Spleen (tissue), 11 donors: ENCODE results near the gene SLC7A6OS. TPM values are rescaled to one million over a fixed set of nuclear protein-coding genes. Genes with fewer than 3 reads are reported as not detected.

ENCODE experiments used
- DNase-seq: peaks from one replicate; pipeline ENCODE4 v3.0.0-alpha.2; 2020
- H3K27ac ChIP-seq, 8 donors: fragments of 200-600 bp; sonication (generic) in 7 of 8; 1 replicate in 4 of 8; 2 replicates in 4 of 8; pipeline versions ENCODE4 v1.5.0 to v1.8.0; 2016 to 2021; ENCODE audit warnings: inconsistent platforms in 4 of 8, mild to moderate bottlenecking in 4 of 8, moderate library complexity in 1 of 8
- H3K27me3 ChIP-seq, 7 donors: fragments of 200-600 bp; sonication (generic) in 6 of 7; replicated peaks in 1 of 7; 1 replicate in 4 of 7; 2 replicates in 3 of 7; pipeline versions ENCODE4 v1.5.0 to v1.8.0; 2016 to 2021; ENCODE audit warnings: inconsistent platforms in 3 of 7, mild to moderate bottlenecking in 1 of 7
- H3K36me3 ChIP-seq, 6 donors: fragments of 200-600 bp; sonication (generic) in 5 of 6; 1 replicate in 4 of 6; 2 replicates in 2 of 6; pipeline versions ENCODE4 v1.5.0 to v1.8.0; 2016 to 2021; ENCODE audit warnings: inconsistent platforms in 2 of 6
- H3K4me1 ChIP-seq, 6 donors: fragments of 200-600 bp; sonication (generic) in 5 of 6; 1 replicate in 3 of 6; 2 replicates in 3 of 6; pipeline versions ENCODE4 v1.5.0 to v1.8.0; 2016 to 2021; ENCODE audit warnings: inconsistent platforms in 3 of 6
- H3K4me3 ChIP-seq, 8 donors: fragments of 200-600 bp; sonication (generic) in 7 of 8; 1 replicate in 4 of 8; 2 replicates in 4 of 8; pipeline versions ENCODE4 v1.5.0 to v1.8.0; 2016 to 2021; ENCODE audit warnings: inconsistent platforms in 4 of 8, mild to moderate bottlenecking in 4 of 8, moderate library complexity in 2 of 8
- H3K9me3 ChIP-seq, 8 donors: fragments of 200-600 bp; sonication (generic) in 7 of 8; 1 replicate in 4 of 8; 2 replicates in 4 of 8; pipeline versions ENCODE4 v1.5.0 to v1.8.0; 2016 to 2021; ENCODE audit warnings: inconsistent platforms in 4 of 8
- POLR2A ChIP-seq, 3 donors: fragments of 450-650 bp; IDR thresholded peaks; one replicate each; pipeline ENCODE4 v1.5.1; 2017; ENCODE audit warnings: antibody characterized with exemption in 3 of 3, mild to moderate bottlenecking in 1 of 3
- POLR2AphosphoS5 ChIP-seq, 3 donors: sonication (generic); formaldehyde crosslinking; IDR thresholded peaks; one replicate each; pipeline ENCODE4 v1.5.1; 2017; ENCODE audit warnings: antibody characterized with exemption in 3 of 3
- WGBS, 5 donors: extraction: QIAGEN DNeasy Blood & Tissue Kit in 3 of 5; methylation state at CpG; one replicate each; pipeline versions ENCODE4 v1.1.5 to v1.1.7; 2013 to 2018; 5-methylcytosine and 5-hydroxymethylcytosine counted together
- intact Hi-C: fragments of 100-400 bp; cut with DNase I; formaldehyde crosslinking; loops from one replicate; pipeline ENCODE4 v1.15.0; 2023; ENCODE audit warnings: low total_unique reads
- polyA plus RNA-seq, 3 donors: library from polyadenylated mRNA; stranded (reverse); fragments of 200-250 nt; gene quantifications; one replicate each; pipeline ENCODE4 v1.2.1, GENCODE V29; 2013
- total RNA-seq, 7 donors: library from RNA; depleted of rRNA in 3 of 7; stranded (reverse); fragments of >200 nt in 3 of 7; fragmentation: NEBNext Ultra II Directional in 4 of 7; extraction: Animal tissue kit (Norgen Biotek cat#: 25700) in 4 of 7; gene quantifications; one replicate each; pipeline versions ENCODE4 v1.1.0 to v1.2.1, GENCODE V29; 2016 to 2021
- TF ChIP-seq, protein P1 (sequence below), 11 experiments: fragments of 200-600 bp in 7 of 11; fragments of 450-650 bp in 4 of 11; sonication (generic) in 4 of 11; IDR thresholded peaks in 8 of 11; conservative IDR thresholded peaks in 3 of 11; 1 replicate in 7 of 11; 2 replicates in 4 of 11; pipeline versions ENCODE4 v1.4.0 to v1.8.0; 2016 to 2021; ENCODE audit warnings: antibody characterized with exemption in 11 of 11, inconsistent platforms in 4 of 11, mild to moderate bottlenecking in 1 of 11
- donor health status: healthy with polysubstance abuse.
- donor health status: DM: no; HTN: no; CAD: no; lungs with moderate emphysema.
- donor health status: DM: no; HTN: no; CAD: no.
- donor health status: Bipolar disorder and iron deficiency.
- donor health status: healthy.
- donor health status: DM: no; HTN: no; CAD: no.
- donor health status: DM: yes; HTN: yes; CAD: no.

The SLC7A6OS gene
- total and polyA plus RNA-seq, 10 donors: 7.5 to 30.6 (median 23.5) TPM

DNA sequence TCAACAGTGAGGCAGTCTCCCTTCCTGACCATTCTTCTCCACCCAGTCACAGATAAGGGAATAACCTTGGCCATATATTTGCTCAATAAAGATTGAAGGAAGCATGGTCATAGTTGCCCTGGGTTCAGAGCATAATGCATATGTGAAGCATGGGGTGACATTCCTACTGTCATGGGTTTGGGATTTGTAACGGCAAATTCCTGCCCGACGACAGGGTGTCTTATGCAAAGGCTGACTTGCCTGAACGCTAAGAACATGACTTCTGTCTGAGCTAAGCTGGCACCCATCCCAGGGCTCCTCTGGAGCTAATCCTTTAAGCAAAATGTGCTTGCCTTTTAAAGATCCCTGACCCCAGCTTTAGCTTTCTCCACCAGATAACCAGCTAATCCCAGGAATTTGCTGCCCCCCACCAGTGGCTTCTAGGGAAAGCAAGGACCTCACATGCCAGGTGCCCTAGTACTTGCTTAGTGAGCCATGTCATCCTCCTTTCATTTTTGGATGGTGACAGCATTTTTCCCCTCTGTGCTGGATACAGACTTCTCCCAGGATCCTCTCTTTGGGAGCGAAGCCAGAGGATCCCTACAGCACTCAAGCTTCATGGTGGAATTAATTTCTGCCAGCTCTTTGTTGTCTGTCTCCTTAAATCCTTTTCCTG lies 11.7 kb downstream of the SLC7A6OS start:
- no peak overlapping the region for H3K4me3 ChIP-seq
- no peaks in the 10 kb centered on the region for H3K27me3 ChIP-seq
- H3K27ac ChIP-seq: peak overlapping the region in 3 of 8 donors; percentile 5 to 58 (median 13)
- peaks cover 0 to 50% (median 16%) of the 10 kb centered on the region in 6 donors for H3K4me1 ChIP-seq
- H3K36me3 ChIP-seq: peaks cover 0 to 100% (median 95%) of the 10 kb centered on the region in 6 donors
- no peaks in the 10 kb centered on the region for H3K9me3 ChIP-seq
- intact Hi-C loops: no loop called here
- DNase-seq: no peak
- WGBS, 5 donors: 75 to 85% (median 82%) methylated on average over 5 of the region's 5 CpGs
- TF ChIP-seq POLR2A (IDR thresholded peaks at IDR 0.05): no peak
- TF ChIP-seq, protein P1, sequence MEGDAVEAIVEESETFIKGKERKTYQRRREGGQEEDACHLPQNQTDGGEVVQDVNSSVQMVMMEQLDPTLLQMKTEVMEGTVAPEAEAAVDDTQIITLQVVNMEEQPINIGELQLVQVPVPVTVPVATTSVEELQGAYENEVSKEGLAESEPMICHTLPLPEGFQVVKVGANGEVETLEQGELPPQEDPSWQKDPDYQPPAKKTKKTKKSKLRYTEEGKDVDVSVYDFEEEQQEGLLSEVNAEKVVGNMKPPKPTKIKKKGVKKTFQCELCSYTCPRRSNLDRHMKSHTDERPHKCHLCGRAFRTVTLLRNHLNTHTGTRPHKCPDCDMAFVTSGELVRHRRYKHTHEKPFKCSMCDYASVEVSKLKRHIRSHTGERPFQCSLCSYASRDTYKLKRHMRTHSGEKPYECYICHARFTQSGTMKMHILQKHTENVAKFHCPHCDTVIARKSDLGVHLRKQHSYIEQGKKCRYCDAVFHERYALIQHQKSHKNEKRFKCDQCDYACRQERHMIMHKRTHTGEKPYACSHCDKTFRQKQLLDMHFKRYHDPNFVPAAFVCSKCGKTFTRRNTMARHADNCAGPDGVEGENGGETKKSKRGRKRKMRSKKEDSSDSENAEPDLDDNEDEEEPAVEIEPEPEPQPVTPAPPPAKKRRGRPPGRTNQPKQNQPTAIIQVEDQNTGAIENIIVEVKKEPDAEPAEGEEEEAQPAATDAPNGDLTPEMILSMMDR (IDR thresholded peaks at IDR 0.05 in 8 of 11, conservative IDR thresholded peaks at IDR 0.05 in 3 of 11): no peak
- no peak for TF ChIP-seq POLR2AphosphoS5 (IDR thresholded peaks at IDR 0.05)

DNA sequence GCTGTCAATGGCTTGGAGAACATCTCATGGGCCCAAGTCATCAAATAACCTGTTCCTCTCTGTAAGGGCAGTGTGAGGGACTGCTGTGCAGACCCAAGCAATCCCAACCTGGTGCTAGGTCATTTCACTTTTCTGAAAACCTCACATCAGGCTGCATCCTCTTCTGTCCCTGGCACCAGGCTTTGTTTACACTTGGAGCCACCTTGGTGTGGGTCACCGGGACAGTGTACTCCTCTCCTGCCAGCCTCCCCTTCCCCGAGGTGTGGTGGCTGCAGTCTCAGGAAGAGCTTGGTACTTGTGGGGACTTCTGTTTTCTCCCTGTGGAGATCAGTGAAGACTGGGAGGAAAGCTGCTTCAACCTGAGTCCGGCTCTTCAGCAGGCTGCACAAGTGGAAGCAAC lies 12.4 kb downstream of the SLC7A6OS start:
- Histone ChIP-seq H3K36me3 (peaks cover 0 to 100% (median 95%) of the 10 kb centered on the region in 6 donors), H3K27me3 (no peaks in the 10 kb centered on the region), H3K9me3 (no peaks in the 10 kb centered on the region), H3K27ac (peak overlapping the region in 3 of 8 donors; percentile 5 to 58 (median 13)), H3K4me3 (no peak overlapping the region), H3K4me1 (peaks cover 0 to 50% (median 16%) of the 10 kb centered on the region in 6 donors)
- 77 to 92% (median 88%) methylated on average over 3 of the region's 3 CpGs for WGBS, 5 donors
- no peak for TF ChIP-seq POLR2AphosphoS5 (IDR thresholded peaks at IDR 0.05)
- TF ChIP-seq POLR2A (IDR thresholded peaks at IDR 0.05): no peak
- TF ChIP-seq, protein P1 (IDR thresholded peaks at IDR 0.05 in 8 of 11, conservative IDR thresholded peaks at IDR 0.05 in 3 of 11): no peak
- intact Hi-C loops: no loop called here
- DNase-seq: no peak

DNA sequence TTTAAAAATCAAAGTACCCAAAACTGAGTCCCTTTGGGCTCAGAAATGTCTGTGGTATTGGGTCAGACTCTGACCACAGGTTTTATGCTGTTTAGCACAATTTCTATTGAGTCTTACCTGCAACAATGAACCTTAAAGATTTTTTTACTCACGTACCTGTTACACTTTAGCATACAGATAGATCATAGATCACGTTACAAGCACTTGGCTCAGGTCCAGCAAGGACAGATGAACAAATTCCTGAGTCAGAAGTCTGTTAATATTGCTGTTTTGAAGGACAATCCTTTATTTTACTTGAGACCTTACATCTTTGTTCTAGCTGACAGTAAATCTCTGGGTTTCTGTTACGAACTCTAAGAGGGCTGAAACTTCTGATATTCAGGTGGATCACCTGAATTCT lies 12.8 kb downstream of the SLC7A6OS start:
- peak overlapping the region in 3 of 8 donors; percentile 5 to 58 (median 37) for H3K27ac ChIP-seq
- TF ChIP-seq POLR2A (IDR thresholded peaks at IDR 0.05) (no peak), POLR2AphosphoS5 (IDR thresholded peaks at IDR 0.05) (no peak)
- TF ChIP-seq, protein P1 (IDR thresholded peaks at IDR 0.05 in 8 of 11, conservative IDR thresholded peaks at IDR 0.05 in 3 of 11): no peak
- peaks cover 0 to 100% (median 95%) of the 10 kb centered on the region in 6 donors for H3K36me3 ChIP-seq
- no peak overlapping the region for H3K4me3 ChIP-seq
- peaks cover 0 to 50% (median 16%) of the 10 kb centered on the region in 6 donors for H3K4me1 ChIP-seq
- intact Hi-C loops: no loop called here
- WGBS, 5 donors: 73 to 83% (median 80%) methylated on average over 3 of the region's 3 CpGs
- H3K27me3 ChIP-seq: no peaks in the 10 kb centered on the region
- H3K9me3 ChIP-seq: no peaks in the 10 kb centered on the region
- no peak for DNase-seq

DNA sequence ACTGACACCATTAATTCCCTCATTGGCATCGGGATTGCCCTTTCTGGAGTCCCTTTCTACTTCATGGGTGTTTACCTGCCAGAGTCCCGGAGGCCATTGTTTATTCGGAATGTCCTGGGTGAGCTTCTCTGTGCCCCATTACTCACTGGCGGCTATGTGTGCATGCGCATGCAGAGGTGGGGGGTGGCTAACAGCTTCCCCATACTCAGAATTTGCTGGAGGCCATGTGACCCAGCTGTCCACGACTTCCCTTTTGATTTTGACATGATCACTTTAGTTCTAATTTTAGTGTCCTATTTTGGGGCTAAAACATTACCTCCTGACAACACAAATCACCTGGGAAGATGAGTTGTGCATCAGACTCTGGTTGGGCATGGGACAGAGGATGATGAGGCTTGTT lies 14.1 kb downstream of the SLC7A6OS start:
- TF ChIP-seq POLR2AphosphoS5 (IDR thresholded peaks at IDR 0.05): no peak
- Histone ChIP-seq H3K27me3 (no peaks in the 10 kb centered on the region), H3K4me3 (no peak overlapping the region), H3K36me3 (peaks cover 0 to 100% (median 87%) of the 10 kb centered on the region in 6 donors), H3K27ac (peak overlapping the region in 5 of 8 donors; percentile 4 to 58 (median 27)), H3K9me3 (no peaks in the 10 kb centered on the region), H3K4me1 (peaks cover 0 to 61% (median 22%) of the 10 kb centered on the region in 6 donors)
- WGBS, 5 donors: 66 to 80% (median 72%) methylated on average over 6 of the region's 6 CpGs
- DNase-seq: no peak
- intact Hi-C loops: no loop called here
